ENCODE data around the gene DDI2. TPM values are rescaled to one million over a fixed set of nuclear protein-coding genes. Genes with fewer than 3 reads are reported as not detected.

DDI2 gene
- total and polyA plus RNA-seq, 10 of the 15 experiments (the other 5 are each of a cell fraction or from before 2014, with no cell fraction given): 3.3 to 33.1 (median 11.6) TPM

- ChIA-PET SMC1A (ENCODE audit: uncharacterized antibody, unreplicated experiment) (interaction anchor here (1.6 to 3.8 kb wide), 2 partner anchors 12 to 82 kb away, joined by 3 to 20 read pairs; no protein-coding TSS in a partner anchor), RAD21 (ENCODE audit: unreplicated experiment) (no interaction called here), CTCF (interaction anchor here (1.1 kb wide), 1 partner anchor 82 kb away, joined by 3 read pairs; no protein-coding TSS in a partner anchor), POLR2A (interaction anchor here (0.7 to 0.9 kb wide), 2 partner anchors 12 to 24 kb away, joined by 3 read pairs; no protein-coding TSS in a partner anchor)
- H3K4me3 ChIP-seq: no peak overlapping the region
- no peak overlapping the region for H3K27ac ChIP-seq (ENCODE audit: control insufficient read depth, insufficient read depth)
- 97% methylated on average over 4 of the region's 4 CpGs for WGBS (ENCODE audit: insufficient coverage, insufficient replicate concordance, low lambda C conversion rate, missing lambda C conversion rate)
- peaks cover 4 to 6% of the 10 kb centered on the region in 2 experiments for H3K36me3 ChIP-seq (ENCODE audit: control insufficient read depth in 2 of 2, insufficient read depth in 2 of 2, low read length in 1 of 2)
- peaks cover 7% of the 10 kb centered on the region for H3K79me2 ChIP-seq (ENCODE audit: control insufficient read depth, insufficient read depth, low read length)
- H4K20me1 ChIP-seq (ENCODE audit: control insufficient read depth, insufficient read depth): no peaks in the 10 kb centered on the region
- intact Hi-C loops (cut with micrococcal nuclease; ENCODE audit: unreplicated experiment) (no loop called here), in situ Hi-C loops (cut with MboI) (no loop called here)
- H3K4me1 ChIP-seq (ENCODE audit: control insufficient read depth, insufficient read depth, low read length): no peaks in the 10 kb centered on the region
- FAIRE-seq (no peak), ATAC-seq (no peak), DNase-seq (ENCODE audit: low read depth, low spot score) (no peak)
- H3K9me3 ChIP-seq (replicated peaks; ENCODE audit: control insufficient read depth, insufficient read depth, low read length): no peaks in the 10 kb centered on the region; the same call in 2 of the 3 replicates
- no peak overlapping the region for H3K9ac ChIP-seq (ENCODE audit: control insufficient read depth, insufficient read depth, low read length)
- H3K27me3 ChIP-seq (replicated peaks in 1 of 2; ENCODE audit: control insufficient read depth in 2 of 2, insufficient read depth in 2 of 2, low read length in 1 of 2): no peaks in the 10 kb centered on the region
- BruUV-seq (replicated peaks): no TSS peak
- H2AFZ ChIP-seq (ENCODE audit: control insufficient read depth, low read depth, low read length): no peak overlapping the region
- no peak overlapping the region for H3K4me2 ChIP-seq (ENCODE audit: control insufficient read depth, insufficient read depth)
- TF ChIP-seq YBX1 (IDR thresholded peaks at IDR 0.05) (no peak), MYB (IDR thresholded peaks at IDR 0.05; ENCODE audit: borderline replicate concordance, low read depth, low read length) (no peak), SREBF2 (IDR thresholded peaks at IDR 0.05; ENCODE audit: low read length) (no peak), CHD1 (IDR thresholded peaks at IDR 0.05; ENCODE audit: low read depth, low read length) (no peak), CBX3 (IDR thresholded peaks at IDR 0.05; ENCODE audit: borderline replicate concordance, low read depth) (no peak), PKNOX1 (IDR thresholded peaks at IDR 0.05) (no peak), BCLAF1 (IDR thresholded peaks at IDR 0.05) (no peak), ZNF384 (IDR thresholded peaks at IDR 0.05; ENCODE audit: borderline replicate concordance, low read depth, low read length) (no peak), USF2 (IDR thresholded peaks at IDR 0.05; ENCODE audit: borderline replicate concordance, low read depth, low read length) (no peak), PRDM15 (CRISPR knock-in tag; IDR thresholded peaks at IDR 0.05) (no peak), CTCF (IDR thresholded peaks at IDR 0.05 in 2 of 3, conservative IDR thresholded peaks at IDR 0.05 in 1 of 3; ENCODE audit: control insufficient read depth in 2 of 3, extremely low read depth in 1 of 3, insufficient read depth in 1 of 3, low read depth in 3 of 3, low read length in 3 of 3) (no peak), KLF5 (IDR thresholded peaks at IDR 0.05; ENCODE audit: partially characterized antibody) (no peak), NFXL1 (IDR thresholded peaks at IDR 0.05; ENCODE audit: borderline replicate concordance) (no peak)
Observed at GRCh38 chr1:15709226-15709625, 92.0 kb downstream of the DDI2 start.

All from GM12878 (cell line).